Skin of body (tissue), 2 donors: ENCODE results near the gene PDE8A. TPM values are rescaled to one million over a fixed set of nuclear protein-coding genes. Genes with fewer than 3 reads are reported as not detected.

Experiments
- DNase-seq: peaks from one replicate; lab custom pipeline; 2025; lab: John Stamatoyannopoulos, UW
- total RNA-seq: library from RNA; depleted of rRNA; stranded (reverse); fragments of >200 nt; gene quantifications from one replicate; pipeline ENCODE4 v1.2.3, GENCODE V29; 2014

PDE8A gene
- total RNA-seq, 1 donor from 2014 or later = 52.2 TPM

GRCh38 chr15:85120351-85121113 is 138.9 kb downstream of the PDE8A start:
- DNase-seq = no peak

GRCh38 chr15:85124173-85124572 is 142.5 kb downstream of the PDE8A start:
- DNase-seq = no peak

GRCh38 chr15:85125056-85125661 is 143.5 kb downstream of the PDE8A start:
- no peak for DNase-seq

GRCh38 chr15:85128621-85129020 is 147.0 kb downstream of the PDE8A start:
- no peak for DNase-seq

GRCh38 chr15:85129881-85130280 is 148.2 kb downstream of the PDE8A start:
- DNase-seq = no peak

- DNase-seq = no peak
These were observed 150.3 kb downstream of the PDE8A start for GRCh38 chr15:85131915-85132314.

- no peak for DNase-seq
These were observed 152.1 kb downstream of the PDE8A start for GRCh38 chr15:85133709-85134108.

GRCh38 chr15:85137489-85138168 is 156.0 kb downstream of the PDE8A start:
- no peak for DNase-seq

GRCh38 chr15:85139391-85139790 is 157.7 kb downstream of the PDE8A start:
- DNase-seq = no peak

GRCh38 chr15:85141726-85142125 is 160.1 kb downstream of the PDE8A start:
- no peak for DNase-seq

- DNase-seq = no peak
These were observed 160.7 kb downstream of the PDE8A start for GRCh38 chr15:85142312-85142711.

- no peak for DNase-seq
These were observed 167.9 kb downstream of the PDE8A start for GRCh38 chr15:85149465-85150129.

GRCh38 chr15:85150130-85150480 is 168.4 kb downstream of the PDE8A start:
- no peak for DNase-seq

- no peak for DNase-seq
These were observed 169.5 kb downstream of the PDE8A start for GRCh38 chr15:85151145-85151544.

- DNase-seq = no peak
These were observed 170.2 kb downstream of the PDE8A start for GRCh38 chr15:85151861-85152260.

- DNase-seq = no peak
These were observed 172.4 kb downstream of the PDE8A start for GRCh38 chr15:85154061-85154460.

GRCh38 chr15:85155360-85155759 is 173.7 kb downstream of the PDE8A start:
- no peak for DNase-seq

GRCh38 chr15:85155857-85156256 is 174.2 kb downstream of the PDE8A start:
- DNase-seq = no peak

- DNase-seq = no peak
These were observed 175.7 kb downstream of the PDE8A start for GRCh38 chr15:85157344-85157743.

GRCh38 chr15:85162237-85162636 is 180.6 kb downstream of the PDE8A start:
- DNase-seq = no peak

GRCh38 chr15:85164841-85165466 is 183.3 kb downstream of the PDE8A start:
- DNase-seq = no peak

GRCh38 chr15:85167568-85167967 is 185.9 kb downstream of the PDE8A start:
- no peak for DNase-seq
